PC-3 (cell line): ENCODE measurements around the gene GBX1. TPM values are rescaled to one million over a fixed set of nuclear protein-coding genes. Genes with fewer than 3 reads are reported as not detected.

Source experiments
- ATAC-seq: fragments of 200-7000 bp; cut with Tn5 transposase; 2 replicates; pipeline ENCODE4 v1.9.1; 2020; ENCODE audit warnings: mild to moderate bottlenecking, moderate library complexity
- BruUV-seq: library from RNA; stranded (reverse); fragments of 400-500 nt; replicated peaks from 2 replicates; lab custom pipeline; 2021; lab: Mats Ljungman, UMichigan
- CTCF ChIA-PET: fragments of 300-600 bp; sonication (Branson Sonifier 250); formaldehyde crosslinking; loops from one replicate; lab custom pipeline; 2022; ENCODE audit warnings: antibody characterized with exemption; lab: Charles Lee
- POLR2A ChIA-PET: fragments of 300-600 bp; sonication (Branson Sonifier 250); formaldehyde crosslinking; loops from one replicate; lab custom pipeline; 2022; ENCODE audit warnings: antibody characterized with exemption; ENCODE audit not compliant: unreplicated experiment; lab: Charles Lee
- DNase-seq: peaks from one replicate; pipeline ENCODE4 v3.0.0-alpha.2; 2015
- H2AFZ ChIP-seq: fragments of 300-600 bp; sonication (generic); 2 replicates; pipeline ENCODE4 v1.6.0; 2016; ENCODE audit warnings: antibody characterized with exemption, low read length
- H3F3A ChIP-seq: fragments of 300-600 bp; sonication (generic); one replicate; pipeline ENCODE4 v1.6.0; 2017; ENCODE audit warnings: antibody characterized with exemption, low read length, control low read depth, mild to moderate bottlenecking; ENCODE audit not compliant: unreplicated experiment
- H3K27ac ChIP-seq: fragments of 300-600 bp; sonication (generic); 2 replicates; pipeline ENCODE4 v1.5.1; 2016; ENCODE audit warnings: mild to moderate bottlenecking, low read length
- H3K27me3 ChIP-seq: fragments of 300-600 bp; sonication (generic); 2 replicates; pipeline ENCODE4 v1.6.1; 2016; ENCODE audit warnings: low read length, mixed read lengths
- H3K36me3 ChIP-seq: fragments of 300-600 bp; sonication (generic); 2 replicates; pipeline ENCODE4 v1.6.1; 2016; ENCODE audit warnings: low read depth, mixed run types, low read length, mixed read lengths
- H3K4me1 ChIP-seq: fragments of 300-600 bp; sonication (generic); 2 replicates; pipeline ENCODE4 v1.5.1; 2016; ENCODE audit warnings: low read length; ENCODE audit not compliant: insufficient read depth
- H3K4me2 ChIP-seq: fragments of 300-600 bp; sonication (generic); 2 replicates; pipeline ENCODE4 v1.6.0; 2016; ENCODE audit warnings: low read length
- H3K4me3 ChIP-seq: fragments of 300-600 bp; sonication (generic); 2 replicates; pipeline ENCODE4 v1.5.1; 2016; ENCODE audit warnings: mild to moderate bottlenecking, low read length, mixed read lengths
- H3K79me2 ChIP-seq: fragments of 300-600 bp; sonication (generic); 2 replicates; pipeline ENCODE4 v1.6.1; 2017; ENCODE audit warnings: low read length, mixed read lengths
- H3K9ac ChIP-seq: fragments of 300-600 bp; sonication (generic); 2 replicates; pipeline ENCODE4 v1.6.0; 2016; ENCODE audit warnings: mild to moderate bottlenecking, low read length
- H3K9me2 ChIP-seq: fragments of 300-600 bp; sonication (generic); replicated peaks from 2 replicates; pipeline ENCODE4 v1.6.1; 2016; ENCODE audit warnings: mixed run types, low read length, mixed read lengths
- H3K9me3 ChIP-seq: fragments of 300-600 bp; sonication (generic); 2 replicates; pipeline ENCODE4 v1.6.1; 2016; ENCODE audit warnings: low read length, mixed read lengths
- H4K20me1 ChIP-seq: fragments of 300-600 bp; sonication (generic); 2 replicates; pipeline ENCODE4 v1.6.1; 2016; ENCODE audit warnings: low read length, mixed read lengths
- CTCF ChIP-seq: fragments of 300-600 bp; sonication (generic); conservative IDR thresholded peaks from 2 replicates; pipeline ENCODE4 v1.5.1; 2017; ENCODE audit warnings: antibody characterized with exemption, low read depth, mild to moderate bottlenecking, low read length
- EZH2 ChIP-seq: fragments of 300-600 bp; sonication (generic); IDR thresholded peaks from one replicate; pipeline ENCODE4 v1.6.1; 2017; ENCODE audit warnings: antibody characterized with exemption, mild to moderate bottlenecking, low read length; ENCODE audit not compliant: unreplicated experiment
- EZH2phosphoT487 ChIP-seq: fragments of 300-600 bp; sonication (generic); IDR thresholded peaks from 2 replicates; pipeline ENCODE4 v1.6.1; 2018; ENCODE audit warnings: mild to moderate bottlenecking, antibody characterized with exemption, low read length, borderline replicate concordance
- intact Hi-C: fragments of 100-400 bp; cut with micrococcal nuclease; formaldehyde crosslinking; loops from 2 replicates; pipeline ENCODE4 v1.9.0; 2023
- total RNA-seq: library from RNA; depleted of rRNA; stranded (reverse); fragments of >200 nt; gene quantifications from 2 replicates; pipeline ENCODE4 v1.2.3, GENCODE V29; 2014

GBX1 gene
- total RNA-seq, 1 experiment from 2014 or later: not detected

- Histone ChIP-seq H3K27ac (no peak overlapping the region), H3K9ac (no peak overlapping the region), H4K20me1 (peaks cover 17% of the 10 kb centered on the region; the same call in 1 of the 2 replicates), H3K9me3 (no peaks in the 10 kb centered on the region), H3K4me1 (peaks cover 22% of the 10 kb centered on the region), H3K4me3 (no peak overlapping the region), H3K36me3 (no peaks in the 10 kb centered on the region), H3F3A (peaks cover 7% of the 10 kb centered on the region), H3K9me2 (no peaks in the 10 kb centered on the region), H3K27me3 (no peaks in the 10 kb centered on the region), H2AFZ (no peak overlapping the region), H3K4me2 (no peak overlapping the region), H3K79me2 (peaks cover 27% of the 10 kb centered on the region)
- CTCF ChIA-PET: no interaction called here
- ATAC-seq (no peak), DNase-seq (no peak)
- POLR2A ChIA-PET: no interaction called here
- no TSS peak for BruUV-seq
- intact Hi-C loops: loop anchor here (10.0 kb wide), 1 partner anchor 144 kb away; the partner anchor contains the start of gene KCNH2
- TF ChIP-seq CTCF: no peak
- TF ChIP-seq EZH2phosphoT487: no peak
- no peak for TF ChIP-seq EZH2
Measured at GRCh38 chr7:151118108-151119054, 49.1 kb downstream of the GBX1 start.

- DNase-seq (no peak), ATAC-seq (no peak)
- H3K27me3 ChIP-seq: no peaks in the 10 kb centered on the region
- H3K79me2 ChIP-seq: peaks cover 27% of the 10 kb centered on the region
- H3F3A ChIP-seq: peaks cover 7% of the 10 kb centered on the region
- H3K27ac ChIP-seq: no peak overlapping the region
- TF ChIP-seq EZH2 (no peak), CTCF (no peak), EZH2phosphoT487 (no peak)
- POLR2A ChIA-PET: no interaction called here
- no peak overlapping the region for H2AFZ ChIP-seq
- H3K4me3 ChIP-seq: no peak overlapping the region
- H3K4me1 ChIP-seq: peaks cover 28% of the 10 kb centered on the region
- no peaks in the 10 kb centered on the region for H3K9me3 ChIP-seq
- intact Hi-C loops: loop anchor here (10.0 kb wide), 1 partner anchor 143 kb away; the partner anchor contains the start of gene KCNH2
- no peaks in the 10 kb centered on the region for H3K9me2 ChIP-seq
- H3K36me3 ChIP-seq: no peaks in the 10 kb centered on the region
- CTCF ChIA-PET: no interaction called here
- no peak overlapping the region for H3K9ac ChIP-seq
- no peak overlapping the region for H3K4me2 ChIP-seq
- H4K20me1 ChIP-seq: peaks cover 17% of the 10 kb centered on the region; the same call in 1 of the 2 replicates
- BruUV-seq: no TSS peak
Measured at GRCh38 chr7:151117565-151117964, 49.9 kb downstream of the GBX1 start.
